ENCODE measurements around the gene CCL21.
A peak's percentile ranks its signal among the peaks of the same experiment; 100 is the strongest.

The CCL21 gene

GRCh38 chr9:34690983-34691935 lies 18.7 kb downstream of the CCL21 start, which contains the start of gene CCL19:
CCL19 (minus strand) TSS chr9:34691276; CDS start chr9:34691139, 137 bp downstream.
- H3K27ac Mint-ChIP-seq, result no peak within 1 kb of the TSS
- no peak within 1 kb of the TSS for H3K4me3 Mint-ChIP-seq
- no peak for ATAC-seq (ENCODE audit: low read depth)
- no peaks in the 10 kb centered on the region for H3K36me3 Mint-ChIP-seq
- H3K9me3 Mint-ChIP-seq, result no peaks in the 10 kb centered on the region
- peaks cover 6% of the 10 kb centered on the region for H3K4me1 Mint-ChIP-seq
- peaks cover 14% of the 10 kb centered on the region for H3K27me3 Mint-ChIP-seq
- no peak for DNase-seq (ENCODE audit: low spot score in 2 of 2)

GRCh38 chr9:34689512-34689911 lies 20.4 kb downstream of the CCL21 start:
- Mint-ChIP-seq H3K36me3 (no peaks in the 10 kb centered on the region), H3K9me3 (no peaks in the 10 kb centered on the region), H3K27me3 (peaks cover 13% of the 10 kb centered on the region), H3K4me3 (no peak overlapping the region), H3K4me1 (peaks cover 6% of the 10 kb centered on the region), H3K27ac (no peak overlapping the region)
- DNase-seq (ENCODE audit: low spot score in 2 of 2) (no peak), ATAC-seq (ENCODE audit: low read depth) (no peak)

GRCh38 chr9:34689116-34689470 lies 20.8 kb downstream of the CCL21 start:
- peaks cover 13% of the 10 kb centered on the region for H3K27me3 Mint-ChIP-seq
- H3K27ac Mint-ChIP-seq, result no peak overlapping the region
- H3K4me3 Mint-ChIP-seq, result no peak overlapping the region
- DNase-seq (ENCODE audit: low spot score in 2 of 2), result no peak
- H3K36me3 Mint-ChIP-seq, result no peaks in the 10 kb centered on the region
- ATAC-seq (ENCODE audit: low read depth), result no peak
- peaks cover 6% of the 10 kb centered on the region for H3K4me1 Mint-ChIP-seq
- no peaks in the 10 kb centered on the region for H3K9me3 Mint-ChIP-seq

- Mint-ChIP-seq H3K27ac (no peak overlapping the region), H3K27me3 (peaks cover 10% of the 10 kb centered on the region), H3K4me1 (peaks cover 6% of the 10 kb centered on the region)
These were observed 21.4 kb downstream of the CCL21 start for GRCh38 chr9:34688329-34689115.

GRCh38 chr9:34687276-34688030 lies 22.5 kb downstream of the CCL21 start:
- DNase-seq (ENCODE audit: low spot score in 2 of 2) (no peak), ATAC-seq (ENCODE audit: low read depth) (no peak)
- H3K27me3 Mint-ChIP-seq, result peaks cover 8% of the 10 kb centered on the region
- H3K4me3 Mint-ChIP-seq, result no peak overlapping the region
- H3K27ac Mint-ChIP-seq, result no peak overlapping the region
- H3K4me1 Mint-ChIP-seq, result peaks cover 6% of the 10 kb centered on the region
- no peaks in the 10 kb centered on the region for H3K36me3 Mint-ChIP-seq
- no peaks in the 10 kb centered on the region for H3K9me3 Mint-ChIP-seq

More at GRCh38 chr9:34688329-34689115, 21.4 kb downstream of the CCL21 start:
- DNase-seq (ENCODE audit: low spot score in 2 of 2) (no peak), ATAC-seq (ENCODE audit: low read depth) (no peak)
- H3K36me3 Mint-ChIP-seq, result no peaks in the 10 kb centered on the region
- no peaks in the 10 kb centered on the region for H3K9me3 Mint-ChIP-seq
- H3K4me3 Mint-ChIP-seq, result no peak overlapping the region

GRCh38 chr9:34686732-34687131 lies 23.2 kb downstream of the CCL21 start:
- H3K4me1 Mint-ChIP-seq, result peaks cover 6% of the 10 kb centered on the region
- H3K27ac Mint-ChIP-seq, result peak overlapping the region; percentile 12
- peaks cover 8% of the 10 kb centered on the region for H3K27me3 Mint-ChIP-seq
- no peak overlapping the region for H3K4me3 Mint-ChIP-seq
- H3K36me3 Mint-ChIP-seq, result no peaks in the 10 kb centered on the region
- H3K9me3 Mint-ChIP-seq, result no peaks in the 10 kb centered on the region
- no peak for DNase-seq (ENCODE audit: low spot score in 2 of 2)
- ATAC-seq (ENCODE audit: low read depth), result no peak

- no peak overlapping the region for H3K27ac Mint-ChIP-seq
- peaks cover 8% of the 10 kb centered on the region for H3K27me3 Mint-ChIP-seq
- no peak for ATAC-seq (ENCODE audit: low read depth)
- no peak overlapping the region for H3K4me3 Mint-ChIP-seq
- H3K9me3 Mint-ChIP-seq, result no peaks in the 10 kb centered on the region
- DNase-seq (ENCODE audit: low spot score in 2 of 2), result no peak
- H3K36me3 Mint-ChIP-seq, result no peaks in the 10 kb centered on the region
- peaks cover 6% of the 10 kb centered on the region for H3K4me1 Mint-ChIP-seq
These were observed 23.7 kb downstream of the CCL21 start for GRCh38 chr9:34686231-34686630.

GRCh38 chr9:34685591-34685990 lies 24.3 kb downstream of the CCL21 start:
- DNase-seq (ENCODE audit: low spot score in 2 of 2) (no peak), ATAC-seq (ENCODE audit: low read depth) (no peak)
- Mint-ChIP-seq H3K36me3 (no peaks in the 10 kb centered on the region), H3K27ac (no peak overlapping the region), H3K9me3 (no peaks in the 10 kb centered on the region), H3K4me3 (no peak overlapping the region), H3K4me1 (peaks cover 4% of the 10 kb centered on the region), H3K27me3 (peaks cover 8% of the 10 kb centered on the region)

GRCh38 chr9:34684816-34685215 lies 25.1 kb downstream of the CCL21 start:
- H3K9me3 Mint-ChIP-seq, result no peaks in the 10 kb centered on the region
- no peak overlapping the region for H3K4me3 Mint-ChIP-seq
- no peaks in the 10 kb centered on the region for H3K36me3 Mint-ChIP-seq
- H3K4me1 Mint-ChIP-seq, result peaks cover 4% of the 10 kb centered on the region
- ATAC-seq (ENCODE audit: low read depth) (no peak), DNase-seq (ENCODE audit: low spot score in 2 of 2) (no peak)
- H3K27ac Mint-ChIP-seq, result no peak overlapping the region
- peaks cover 8% of the 10 kb centered on the region for H3K27me3 Mint-ChIP-seq

GRCh38 chr9:34684145-34684544 lies 25.8 kb downstream of the CCL21 start:
- H3K36me3 Mint-ChIP-seq, result no peaks in the 10 kb centered on the region
- peaks cover 4% of the 10 kb centered on the region for H3K4me1 Mint-ChIP-seq
- no peaks in the 10 kb centered on the region for H3K9me3 Mint-ChIP-seq
- H3K4me3 Mint-ChIP-seq, result no peak overlapping the region
- ATAC-seq (ENCODE audit: low read depth) (no peak), DNase-seq (ENCODE audit: low spot score in 2 of 2) (no peak)
- H3K27ac Mint-ChIP-seq, result no peak overlapping the region
- peaks cover 6% of the 10 kb centered on the region for H3K27me3 Mint-ChIP-seq

- ATAC-seq (ENCODE audit: low read depth) (no peak), DNase-seq (ENCODE audit: low spot score in 2 of 2) (no peak)
- no peaks in the 10 kb centered on the region for H3K9me3 Mint-ChIP-seq
These were observed 34.1 kb downstream of the CCL21 start for GRCh38 chr9:34675869-34676268.

GRCh38 chr9:34675048-34675714 lies 34.8 kb downstream of the CCL21 start:
- peak; percentile 62 for ATAC-seq (ENCODE audit: low read depth)
- Mint-ChIP-seq H3K9me3 (peaks cover 1% of the 10 kb centered on the region), H3K27me3 (peaks cover 2% of the 10 kb centered on the region), H3K4me3 (no peak overlapping the region), H3K4me1 (no peaks in the 10 kb centered on the region), H3K27ac (no peak overlapping the region), H3K36me3 (peaks cover 1% of the 10 kb centered on the region)
- peak in 1 of 2 donors; percentile 19 for DNase-seq (ENCODE audit: low spot score in 2 of 2)

More at GRCh38 chr9:34675869-34676268, 34.1 kb downstream of the CCL21 start:
- Mint-ChIP-seq H3K36me3 (peaks cover 1% of the 10 kb centered on the region), H3K27ac (no peak overlapping the region), H3K27me3 (peaks cover 2% of the 10 kb centered on the region), H3K4me1 (no peaks in the 10 kb centered on the region), H3K4me3 (no peak overlapping the region)

- Mint-ChIP-seq H3K9me3 (peaks cover 3% of the 10 kb centered on the region), H3K27me3 (peaks cover 2% of the 10 kb centered on the region), H3K4me1 (no peaks in the 10 kb centered on the region), H3K4me3 (no peak overlapping the region), H3K27ac (no peak overlapping the region), H3K36me3 (peaks cover 5% of the 10 kb centered on the region)
- ATAC-seq (ENCODE audit: low read depth) (no peak), DNase-seq (ENCODE audit: low spot score in 2 of 2) (no peak)
These were observed 35.5 kb downstream of the CCL21 start for GRCh38 chr9:34674440-34674839.
